Parathyroid adenoma (tissue), 2 donors: ENCODE measurements around the gene TRMT5.

ENCODE experiments used
- H2AFZ ChIP-seq: fragments of 300-600 bp; sonication (generic); one replicate; pipeline ENCODE4 v1.7.0; 2017; ENCODE audit warnings: antibody characterized with exemption, mild to moderate bottlenecking
- H3K27ac ChIP-seq: fragments of 300-600 bp; sonication (generic); one replicate; pipeline ENCODE4 v1.7.0; 2017
- H3K27me3 ChIP-seq: fragments of 300-600 bp; sonication (generic); one replicate; pipeline ENCODE4 v1.7.0; 2017; ENCODE audit warnings: low read length; ENCODE audit not compliant: control insufficient read depth, insufficient read depth
- H3K36me3 ChIP-seq: fragments of 300-600 bp; sonication (generic); one replicate; pipeline ENCODE4 v1.7.0; 2017; ENCODE audit warnings: low read length; ENCODE audit not compliant: control insufficient read depth, insufficient read depth
- H3K4me1 ChIP-seq: fragments of 300-600 bp; sonication (generic); one replicate; pipeline ENCODE4 v1.7.0; 2017; ENCODE audit warnings: control low read depth
- H3K4me2 ChIP-seq: fragments of 300-600 bp; sonication (generic); one replicate; pipeline ENCODE4 v1.7.0; 2017; ENCODE audit warnings: low read length
- H3K4me3 ChIP-seq: fragments of 300-600 bp; sonication (generic); one replicate; pipeline ENCODE4 v1.7.0; 2017; ENCODE audit warnings: low read depth, low read length
- H3K79me2 ChIP-seq: fragments of 300-600 bp; sonication (generic); one replicate; pipeline ENCODE4 v1.7.0; 2017; ENCODE audit warnings: control low read depth
- H3K9ac ChIP-seq: fragments of 300-600 bp; sonication (generic); one replicate; pipeline ENCODE4 v1.7.0; 2017; ENCODE audit warnings: mild to moderate bottlenecking
- H3K9me3 ChIP-seq: fragments of 300-600 bp; sonication (generic); one replicate; pipeline ENCODE4 v1.7.0; 2017; ENCODE audit warnings: low read length; ENCODE audit not compliant: control insufficient read depth
- CTCF ChIP-seq: fragments of 300-600 bp; sonication (generic); IDR thresholded peaks from one replicate; pipeline ENCODE4 v1.7.0; 2017; ENCODE audit warnings: antibody characterized with exemption, mild to moderate bottlenecking
- donor health status: primary hyperparathyroidism.

TRMT5 gene

DNA sequence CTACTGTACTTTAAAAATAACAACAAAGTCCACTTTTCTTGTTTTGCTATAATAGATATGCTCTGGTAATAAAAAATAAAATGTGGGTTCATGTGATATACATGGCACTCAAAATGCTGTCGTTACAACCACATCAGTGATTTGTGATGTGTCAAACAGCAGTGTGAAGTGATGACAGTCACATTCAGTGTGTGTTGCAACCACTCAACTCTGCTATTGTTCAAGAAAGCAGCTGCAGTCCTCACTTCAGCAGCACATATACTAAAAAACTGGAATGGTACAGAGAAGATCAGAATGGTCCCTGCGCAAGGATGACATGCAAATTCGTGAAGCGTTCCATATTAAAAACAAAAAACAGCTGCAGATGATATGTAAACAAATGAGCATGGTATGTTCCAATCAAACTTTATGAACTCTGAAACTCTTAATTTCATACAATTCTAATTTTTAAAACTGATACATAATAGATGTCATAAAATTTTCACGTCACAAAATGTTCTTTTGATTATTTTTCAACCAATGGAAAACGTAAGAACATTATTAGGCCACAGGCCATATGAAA, 6.7 kb downstream of the TRMT5 start:
- Histone ChIP-seq H3K9ac (no peak overlapping the region), H3K4me3 (no peak overlapping the region), H3K9me3 (no peaks in the 10 kb centered on the region), H3K4me2 (no peak overlapping the region), H2AFZ (no peak overlapping the region), H3K27me3 (no peaks in the 10 kb centered on the region), H3K4me1 (peaks cover 10% of the 10 kb centered on the region), H3K27ac (no peak overlapping the region), H3K36me3 (no peaks in the 10 kb centered on the region), H3K79me2 (no peaks in the 10 kb centered on the region)
- TF ChIP-seq CTCF: no peak

DNA sequence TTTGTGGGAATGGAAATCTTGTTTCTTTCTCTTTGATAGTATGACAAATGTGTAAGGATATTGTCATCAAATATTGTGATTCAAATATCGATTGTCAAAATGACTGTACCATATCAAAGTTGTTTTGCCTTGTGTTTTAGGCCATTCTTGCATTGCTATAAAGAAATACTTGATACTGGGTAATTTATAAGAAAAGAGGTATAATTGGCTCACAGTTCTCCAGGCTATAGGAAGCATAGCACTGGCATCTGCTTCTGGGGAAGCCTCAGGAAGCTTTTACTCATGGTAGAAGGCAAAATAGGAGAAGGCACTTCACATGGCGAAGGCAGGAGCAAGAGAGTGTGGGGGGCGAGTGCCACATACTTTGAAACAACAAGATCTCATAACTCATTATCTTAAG, 7.8 kb downstream of the TRMT5 start:
- Histone ChIP-seq H3K4me3 (no peak overlapping the region), H3K4me2 (no peak overlapping the region), H3K4me1 (peaks cover 5% of the 10 kb centered on the region), H3K27me3 (no peaks in the 10 kb centered on the region), H2AFZ (no peak overlapping the region), H3K9ac (no peak overlapping the region), H3K36me3 (no peaks in the 10 kb centered on the region), H3K79me2 (no peaks in the 10 kb centered on the region), H3K27ac (no peak overlapping the region), H3K9me3 (no peaks in the 10 kb centered on the region)
- TF ChIP-seq CTCF: no peak

DNA sequence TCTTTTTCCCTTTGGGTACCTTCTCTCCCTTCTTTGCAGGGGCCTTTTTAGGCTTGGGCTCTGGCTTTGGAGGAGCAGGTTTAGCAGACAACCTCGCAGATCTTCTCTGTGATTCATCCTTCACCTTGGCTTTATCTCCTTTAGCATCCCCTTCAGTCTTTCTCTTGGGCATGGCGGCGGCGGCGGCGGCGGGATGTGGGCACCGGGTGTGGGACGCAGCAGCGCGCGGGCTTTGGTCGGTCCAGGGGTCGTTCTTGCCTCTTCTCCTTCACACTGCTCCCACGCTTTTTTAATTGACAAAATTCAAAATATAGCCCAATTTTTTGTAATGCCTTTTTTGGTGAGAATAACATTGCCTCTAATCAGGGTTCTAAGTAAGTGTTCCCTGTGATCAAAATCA, 8.6 kb downstream of the TRMT5 start:
- Histone ChIP-seq H3K4me1 (peaks cover 5% of the 10 kb centered on the region), H3K9ac (no peak overlapping the region), H3K4me3 (no peak overlapping the region), H3K9me3 (no peaks in the 10 kb centered on the region), H3K27me3 (no peaks in the 10 kb centered on the region), H3K27ac (no peak overlapping the region), H3K36me3 (no peaks in the 10 kb centered on the region), H3K4me2 (no peak overlapping the region), H3K79me2 (no peaks in the 10 kb centered on the region), H2AFZ (no peak overlapping the region)
- no peak for TF ChIP-seq CTCF

DNA sequence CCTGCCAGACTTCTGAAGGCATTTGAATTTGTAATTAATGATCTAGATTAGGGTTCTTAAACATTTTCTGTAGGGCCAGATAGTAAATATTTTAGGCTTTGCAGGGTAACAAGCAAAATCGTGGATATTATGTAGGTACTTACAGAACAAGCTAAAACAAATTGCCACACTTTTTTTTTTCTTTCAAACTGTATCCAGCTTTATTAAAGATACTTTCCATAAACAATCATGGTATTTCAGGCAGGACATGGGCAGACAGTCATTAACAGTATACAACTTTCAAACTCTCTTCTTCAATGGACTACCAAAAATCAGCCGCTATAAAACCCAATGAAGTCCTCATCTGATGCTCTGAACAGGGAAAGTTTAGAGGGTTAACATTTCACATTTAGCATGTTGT, 9.6 kb downstream of the TRMT5 start:
- no peak overlapping the region for H3K27ac ChIP-seq
- no peaks in the 10 kb centered on the region for H3K36me3 ChIP-seq
- no peak overlapping the region for H2AFZ ChIP-seq
- no peak overlapping the region for H3K9ac ChIP-seq
- TF ChIP-seq CTCF: no peak
- H3K27me3 ChIP-seq: no peaks in the 10 kb centered on the region
- H3K4me2 ChIP-seq: no peak overlapping the region
- H3K4me1 ChIP-seq: peaks cover 5% of the 10 kb centered on the region
- no peaks in the 10 kb centered on the region for H3K9me3 ChIP-seq
- H3K79me2 ChIP-seq: no peaks in the 10 kb centered on the region
- no peak overlapping the region for H3K4me3 ChIP-seq

DNA sequence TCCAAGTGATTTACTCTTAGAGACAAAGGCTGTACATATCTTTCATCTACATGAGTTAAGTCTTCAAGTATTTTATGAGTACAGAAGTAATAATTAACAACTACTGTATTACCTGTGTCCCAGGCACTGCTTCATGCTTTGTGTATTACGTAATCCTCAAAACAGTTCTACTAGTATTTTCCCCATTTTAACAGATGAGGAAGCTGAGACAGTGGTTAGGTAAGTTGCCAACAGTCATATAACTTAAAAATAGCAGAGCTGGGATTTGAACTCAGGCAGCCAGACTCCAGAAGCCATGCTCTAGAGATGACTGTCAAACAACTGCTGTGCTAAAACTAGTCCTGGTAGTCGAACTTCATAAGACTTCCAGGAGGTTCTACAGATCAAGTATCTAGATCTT, 10.7 kb downstream of the TRMT5 start:
- no peak overlapping the region for H2AFZ ChIP-seq
- TF ChIP-seq CTCF: no peak
- no peaks in the 10 kb centered on the region for H3K27me3 ChIP-seq
- H3K36me3 ChIP-seq: no peaks in the 10 kb centered on the region
- H3K79me2 ChIP-seq: no peaks in the 10 kb centered on the region
- no peak overlapping the region for H3K4me2 ChIP-seq
- H3K9me3 ChIP-seq: no peaks in the 10 kb centered on the region
- H3K4me3 ChIP-seq: no peak overlapping the region
- peaks cover 5% of the 10 kb centered on the region for H3K4me1 ChIP-seq
- H3K9ac ChIP-seq: no peak overlapping the region
- H3K27ac ChIP-seq: no peak overlapping the region
